HEK293 (cell line): ENCODE measurements around the gene DMD.

Experiments used
- CTCF ChIP-seq: fragments of 450-650 bp; formaldehyde crosslinking; IDR thresholded peaks from 2 replicates; pipeline ENCODE4 v1.5.1; 2016; ENCODE audit warnings: missing biosample characterization, missing genetic modification characterization
- SP2 ChIP-seq: fragments of 450-650 bp; formaldehyde crosslinking; IDR thresholded peaks from 2 replicates; pipeline ENCODE4 v1.5.1; 2016; ENCODE audit warnings: missing biosample characterization, missing genetic modification characterization
- ZNF362 ChIP-seq: fragments of 450-650 bp; formaldehyde crosslinking; IDR thresholded peaks from 2 replicates; pipeline ENCODE4 v1.5.1; 2016; ENCODE audit warnings: missing biosample characterization, missing genetic modification characterization
- ZNF518A ChIP-seq: fragments of 450-650 bp; formaldehyde crosslinking; conservative IDR thresholded peaks from 2 replicates; pipeline ENCODE4 v1.5.1; 2016; ENCODE audit warnings: low read depth, missing biosample characterization, missing genetic modification characterization
- ZNF768 ChIP-seq: fragments of 450-650 bp; formaldehyde crosslinking; IDR thresholded peaks from 2 replicates; pipeline ENCODE4 v1.5.1; 2018; ENCODE audit warnings: missing biosample characterization, mild to moderate bottlenecking, missing genetic modification characterization

- TF ChIP-seq ZNF362 (tag by site-specific recombination): no peak
- TF ChIP-seq CTCF (tag by site-specific recombination): no peak
- no peak for TF ChIP-seq ZNF518A (tag by site-specific recombination)
- TF ChIP-seq ZNF768: no peak
- no peak for TF ChIP-seq SP2
These were observed 1363.6 kb downstream of the DMD start for GRCh38 chrX:31847773-31848172.
